WTC11 (cell line): ENCODE data around the gene CCZ1. TPM values are rescaled to one million over a fixed set of nuclear protein-coding genes. Genes with fewer than 3 reads are reported as not detected.
"Not testable (repeated sequence)": the region's sequence is repeated elsewhere in the genome, so short reads cannot be mapped to it uniquely, and the experiment has no call there.

ENCODE experiments used
- ATAC-seq: fragments of 200-7000 bp; cut with Tn5 transposase; 2 replicates; pipeline ENCODE4 v1.10.0; 2021; ENCODE audit warnings: mild to moderate bottlenecking, moderate library complexity
- CTCF ChIA-PET: fragments of 300-600 bp; sonication (Branson Sonifier 250); formaldehyde crosslinking; loops from one replicate; lab custom pipeline; 2021; ENCODE audit warnings: antibody characterized with exemption; lab: Charles Lee
- POLR2A ChIA-PET: fragments of 350-600 bp; sonication (Branson Sonifier 250); formaldehyde crosslinking; loops from one replicate; lab custom pipeline; 2021; ENCODE audit warnings: antibody characterized with exemption; lab: Charles Lee
- DNase-seq: peaks from one replicate; pipeline ENCODE4 v3.0.0; 2021; ENCODE audit warnings: low spot score
- H3K27ac Mint-ChIP-seq: 2 replicates; pipeline ENCODE4 v1.8.0; 2021; ENCODE audit warnings: mixed read lengths
- H3K27me3 Mint-ChIP-seq: 2 replicates; pipeline ENCODE4 v1.8.0; 2021; ENCODE audit warnings: low read depth, mild to moderate bottlenecking, moderate library complexity, mixed read lengths
- H3K36me3 Mint-ChIP-seq: 2 replicates; pipeline ENCODE4 v1.8.0; 2021; ENCODE audit warnings: mixed read lengths
- H3K4me1 Mint-ChIP-seq: 2 replicates; pipeline ENCODE4 v1.8.0; 2022; ENCODE audit warnings: mixed read lengths
- H3K4me3 Mint-ChIP-seq: 2 replicates; pipeline ENCODE4 v1.8.0; 2021; ENCODE audit warnings: mild to moderate bottlenecking, moderate library complexity, mixed read lengths
- H3K9me3 Mint-ChIP-seq: 2 replicates; pipeline ENCODE4 v1.8.0; 2021; ENCODE audit warnings: mixed read lengths
- ZNF121 ChIP-seq: sonication (generic); formaldehyde crosslinking; IDR thresholded peaks from 2 replicates; pipeline ENCODE4 v1.8.0; 2023; ENCODE audit warnings: missing genetic modification reagents
- total RNA-seq: library from RNA; stranded (reverse); gene quantifications from 3 replicates; pipeline ENCODE4 v1.2.3, GENCODE V29; 2021

CCZ1 gene
- total RNA-seq, 1 experiment from 2014 or later = 124 TPM

DNA sequence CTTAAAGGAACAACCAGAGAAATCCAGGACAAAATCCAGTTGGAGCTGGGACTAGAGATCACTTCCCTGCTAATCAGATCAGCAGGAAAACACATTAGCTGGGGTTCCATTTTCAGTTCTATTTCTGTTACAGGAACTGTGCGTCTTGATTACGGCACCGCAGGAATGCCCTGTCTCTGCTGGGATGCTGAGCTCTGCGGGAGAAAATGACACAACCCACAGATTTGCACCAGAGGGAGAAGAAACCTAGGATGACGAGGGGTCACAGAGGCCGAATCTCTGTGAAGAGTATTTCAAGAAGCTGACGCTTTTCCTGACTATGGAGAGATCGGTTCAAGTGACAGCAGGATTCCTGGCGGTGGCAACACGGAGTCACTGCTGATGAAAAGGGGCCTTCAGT lies 31.8 kb downstream of the CCZ1 start:
- H3K4me1 Mint-ChIP-seq = not testable (repeated sequence)

DNA sequence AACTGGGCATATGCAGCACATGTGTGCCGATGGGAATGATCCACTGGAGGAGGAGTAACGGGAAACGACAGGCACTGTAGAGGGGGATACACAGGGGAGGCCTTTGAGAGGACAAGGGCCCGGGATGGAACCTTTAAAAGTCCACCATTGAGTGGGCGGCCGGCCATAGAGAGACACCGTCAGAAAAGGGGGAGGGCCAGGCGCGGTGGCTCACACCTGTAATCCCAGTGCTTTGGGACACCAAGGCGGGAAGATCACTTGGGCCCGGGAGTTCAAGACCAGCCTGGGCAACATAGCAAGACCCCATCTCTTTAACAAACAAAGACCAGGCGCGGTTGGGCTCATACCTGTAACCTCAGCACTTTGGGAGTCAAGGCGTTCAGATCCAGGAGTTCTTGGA lies 32.7 kb downstream of the CCZ1 start:
- POLR2A ChIA-PET, H3K9me3 Mint-ChIP-seq, DNase-seq, CTCF ChIA-PET, H3K36me3 Mint-ChIP-seq, ATAC-seq, H3K4me1 Mint-ChIP-seq, H3K27me3 Mint-ChIP-seq, H3K4me3 Mint-ChIP-seq, H3K27ac Mint-ChIP-seq: not testable (repeated sequence)
- TF ChIP-seq ZNF121 = 0 out of 2 replicates have a peak, but pooled peaks have one; percentile 19

More for the DNA sequence above, 31.8 kb downstream of the CCZ1 start:
- H3K27ac Mint-ChIP-seq, H3K36me3 Mint-ChIP-seq, CTCF ChIA-PET, ATAC-seq, H3K9me3 Mint-ChIP-seq, DNase-seq, H3K4me3 Mint-ChIP-seq, POLR2A ChIA-PET, H3K27me3 Mint-ChIP-seq: not testable (repeated sequence)

DNA sequence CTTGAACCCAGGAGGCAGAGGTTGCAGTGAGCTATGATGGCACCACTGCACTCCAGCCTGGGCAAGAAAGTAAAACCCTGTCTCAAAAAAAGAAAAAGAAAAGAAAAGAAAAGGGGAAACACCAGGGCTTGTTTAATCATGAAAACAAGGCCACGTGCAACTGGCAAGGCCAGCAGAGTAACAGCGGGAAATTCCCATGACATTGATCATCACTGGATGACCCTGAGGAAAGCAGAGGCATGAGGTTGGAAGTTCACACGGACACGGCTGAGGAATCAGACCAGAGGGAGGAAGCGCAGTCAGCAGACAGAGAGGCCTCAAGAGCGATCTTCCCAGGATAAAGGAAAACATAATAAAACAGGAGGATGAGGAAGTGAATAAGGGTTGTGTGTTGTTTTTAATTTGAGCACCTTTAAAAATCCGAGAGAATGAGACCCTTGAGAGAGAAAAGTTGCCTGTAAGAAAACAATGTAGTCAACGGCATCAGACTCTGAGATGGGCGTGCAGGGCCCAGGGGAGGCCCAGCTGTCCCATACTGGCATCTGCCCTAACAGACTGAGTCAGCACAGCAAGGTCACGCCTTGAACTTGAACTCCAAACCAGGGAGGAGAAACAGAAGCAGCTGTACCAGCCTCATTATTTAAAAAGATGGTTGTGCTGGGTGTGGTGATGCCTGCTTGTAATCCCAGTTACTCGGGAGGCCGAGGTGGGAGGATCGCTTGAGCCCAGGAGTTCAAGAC lies 33.5 kb downstream of the CCZ1 start:
- ATAC-seq, CTCF ChIA-PET, POLR2A ChIA-PET, H3K4me3 Mint-ChIP-seq, H3K9me3 Mint-ChIP-seq, H3K27ac Mint-ChIP-seq, H3K36me3 Mint-ChIP-seq, H3K27me3 Mint-ChIP-seq, H3K4me1 Mint-ChIP-seq, DNase-seq: not testable (repeated sequence)

DNA sequence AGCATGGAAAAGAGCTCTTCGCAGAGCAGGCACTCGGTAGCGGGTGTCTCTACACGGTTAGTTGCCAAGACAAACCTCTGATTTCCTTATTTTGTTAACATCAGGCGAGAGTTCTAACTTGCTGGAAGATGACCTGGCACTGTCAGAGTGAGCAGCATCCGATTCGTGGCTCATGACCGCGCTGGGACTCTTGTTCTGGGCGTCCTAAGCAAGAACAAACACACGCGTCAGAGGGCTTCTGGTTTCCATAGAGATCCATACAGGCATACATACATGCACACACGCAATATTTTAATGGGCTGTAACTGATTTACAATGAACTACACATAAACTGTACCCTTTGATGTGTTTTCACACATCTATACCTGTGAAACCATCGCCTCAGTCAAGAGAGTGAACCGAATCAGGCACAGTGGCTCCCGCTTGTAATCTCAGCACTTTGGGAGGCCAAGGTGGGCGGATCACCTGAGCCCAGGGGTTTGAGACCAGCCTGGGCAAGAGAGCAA lies 36.5 kb downstream of the CCZ1 start:
- H3K27ac Mint-ChIP-seq, DNase-seq, H3K4me3 Mint-ChIP-seq, H3K4me1 Mint-ChIP-seq, ATAC-seq, POLR2A ChIA-PET, H3K27me3 Mint-ChIP-seq, H3K36me3 Mint-ChIP-seq, H3K9me3 Mint-ChIP-seq, CTCF ChIA-PET: not testable (repeated sequence)

DNA sequence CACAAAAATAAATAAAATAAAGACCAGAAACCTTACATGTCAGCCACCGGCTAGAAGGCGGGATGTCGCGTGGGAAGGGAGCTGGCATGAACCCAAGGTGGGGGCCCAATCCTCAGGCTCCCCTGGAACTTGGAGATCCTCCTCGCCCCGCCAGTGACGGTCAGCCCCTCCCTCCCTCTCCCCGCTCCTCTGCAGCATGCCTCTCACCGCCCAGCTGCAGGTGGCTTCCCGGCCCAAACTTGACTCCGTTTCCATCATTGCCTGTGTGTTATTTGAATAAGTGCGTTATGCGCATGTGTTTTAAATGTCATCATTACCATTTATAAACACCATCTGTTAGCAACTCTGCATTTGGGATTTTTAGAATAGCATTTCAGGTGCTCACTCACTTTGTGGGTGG lies 64.7 kb downstream of the CCZ1 start:
- POLR2A ChIA-PET, H3K27ac Mint-ChIP-seq, H3K36me3 Mint-ChIP-seq, H3K4me3 Mint-ChIP-seq, CTCF ChIA-PET, H3K9me3 Mint-ChIP-seq, H3K4me1 Mint-ChIP-seq, H3K27me3 Mint-ChIP-seq: not testable (repeated sequence)
- ATAC-seq (peak; percentile 76), DNase-seq (peak; percentile 28)

DNA sequence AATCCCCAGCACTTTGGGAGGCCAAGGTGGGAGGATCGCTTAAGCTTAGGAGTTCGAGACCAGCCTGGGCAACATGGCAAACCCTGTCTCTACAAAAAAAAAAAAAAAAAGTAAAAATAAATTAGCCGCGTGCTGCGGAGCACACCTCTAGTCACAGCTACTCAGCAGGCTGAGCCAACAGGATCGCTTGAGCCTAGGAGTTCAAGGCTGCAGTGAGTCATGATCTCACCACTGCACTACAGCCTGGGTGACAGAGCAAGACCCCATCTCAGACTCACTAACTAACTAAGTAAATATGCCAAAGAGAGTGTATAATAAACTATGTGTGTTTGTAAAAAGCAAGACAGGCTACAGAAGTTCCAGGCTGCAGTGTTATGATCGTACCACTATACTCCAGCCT lies 65.3 kb downstream of the CCZ1 start:
- H3K4me1 Mint-ChIP-seq, H3K4me3 Mint-ChIP-seq, H3K27ac Mint-ChIP-seq, H3K9me3 Mint-ChIP-seq, CTCF ChIA-PET, DNase-seq, H3K36me3 Mint-ChIP-seq, ATAC-seq, H3K27me3 Mint-ChIP-seq, POLR2A ChIA-PET: not testable (repeated sequence)

DNA sequence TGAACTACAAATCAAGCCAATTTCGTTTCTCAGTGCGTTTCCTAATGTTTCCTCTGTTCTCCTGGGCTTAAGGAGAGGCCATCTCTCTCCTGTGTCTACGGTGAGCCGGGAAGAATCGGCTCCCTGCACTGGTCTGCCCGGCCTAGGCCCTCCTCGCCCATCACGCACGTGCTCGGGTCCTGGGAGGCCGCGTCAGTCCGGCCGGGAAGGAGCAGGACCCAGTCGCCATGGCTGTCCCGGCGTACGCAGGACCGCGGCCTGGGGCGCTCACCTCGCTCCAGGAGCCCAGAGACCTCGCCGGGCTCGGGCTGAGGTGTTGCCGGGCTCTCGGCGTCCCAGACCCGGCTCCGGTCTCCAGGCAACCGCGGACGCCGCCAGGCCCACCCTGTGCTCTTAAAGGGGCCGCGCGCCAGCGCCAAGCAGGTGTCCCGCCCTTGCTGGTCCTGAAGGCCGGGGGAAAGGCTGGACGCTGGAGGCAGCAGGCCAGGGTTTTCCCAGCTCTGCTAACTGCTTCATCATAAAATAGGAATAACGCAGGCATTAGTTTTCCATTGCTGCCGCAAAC lies 71.9 kb downstream of the CCZ1 start, which contains the start of gene RSPH10B:
Gene RSPH10B, minus strand, starts transcription at position 343 of the 565 bp plus-strand sequence. CDS start 3,573 bp downstream, outside the sequence.
- H3K27ac Mint-ChIP-seq, H3K9me3 Mint-ChIP-seq, CTCF ChIA-PET, H3K4me3 Mint-ChIP-seq, H3K4me1 Mint-ChIP-seq, H3K27me3 Mint-ChIP-seq, H3K36me3 Mint-ChIP-seq, POLR2A ChIA-PET: not testable (repeated sequence)
- ATAC-seq (peak; percentile 96), DNase-seq (peak; percentile 25)

DNA sequence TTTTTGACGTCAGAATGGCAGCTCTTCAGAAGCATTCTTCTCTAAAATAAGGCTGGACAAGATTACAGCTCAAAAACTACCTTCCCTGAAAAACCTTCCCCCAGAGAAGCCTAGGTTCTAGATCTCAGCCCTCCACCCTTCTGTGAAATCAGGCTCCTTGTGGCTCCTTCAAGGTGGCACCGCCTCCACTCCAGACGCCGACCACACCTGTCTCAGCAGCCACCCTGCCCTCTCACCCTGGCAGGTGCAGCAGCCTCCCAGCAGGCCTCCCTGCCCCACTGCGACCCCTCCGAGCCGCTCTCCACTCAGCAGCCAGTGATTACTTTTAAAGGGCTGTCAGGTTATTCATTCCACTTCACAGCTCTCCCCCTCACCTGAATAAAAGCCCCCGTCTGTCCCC lies 75.0 kb downstream of the CCZ1 start:
- H3K36me3 Mint-ChIP-seq, H3K9me3 Mint-ChIP-seq, H3K4me1 Mint-ChIP-seq, POLR2A ChIA-PET, H3K27me3 Mint-ChIP-seq, H3K27ac Mint-ChIP-seq, CTCF ChIA-PET, DNase-seq, H3K4me3 Mint-ChIP-seq, ATAC-seq: not testable (repeated sequence)

Other genes with a start within 250 kb of the CCZ1 start
- 25.4 to 28.6 TPM (median 27.9 TPM) in 3 replicates for gene RNF216, start 117.1 kb upstream of the CCZ1 start, total RNA-seq
- gene OCM, start 17.9 kb upstream of the CCZ1 start, total RNA-seq = not detected in 3 replicates
- gene RSPH10B, start 72.0 kb downstream of the CCZ1 start, total RNA-seq = 0.35 to 0.60 TPM (median 0.55 TPM) in 3 replicates
- gene PMS2, start 110.3 kb downstream of the CCZ1 start, total RNA-seq = 13.7 to 14.8 TPM (median 14.6 TPM) in 3 replicates
- gene AIMP2, start 110.5 kb downstream of the CCZ1 start, total RNA-seq = 63.2 to 69.4 TPM (median 67.8 TPM) in 3 replicates
- gene ANKRD61, start 132.6 kb downstream of the CCZ1 start, total RNA-seq = not detected in 3 replicates
- 101 to 112 TPM (median 109 TPM) in 3 replicates for gene EIF2AK1, start 160.4 kb downstream of the CCZ1 start, total RNA-seq
- 15.9 to 17.1 TPM (median 16.4 TPM) in 3 replicates for gene USP42, start 206.2 kb downstream of the CCZ1 start, total RNA-seq